Body of pancreas (tissue), 4 donors: ENCODE data around the gene CRYM. TPM values are rescaled to one million over a fixed set of nuclear protein-coding genes. Genes with fewer than 3 reads are reported as not detected.

Source experiments
- ATAC-seq: fragments of 150-250 bp; one replicate; pipeline ENCODE4 v1.9.1; 2016
- DNase-seq, 4 donors: peaks; one replicate each; pipeline ENCODE4 v3.0.0-alpha.2; 2019
- H3K27ac ChIP-seq, 4 donors: fragments of 200-600 bp; sonication (generic); 1 replicate in 3 of 4; 2 replicates in 1 of 4; pipeline versions ENCODE4 v1.5.1 to v1.6.1; 2016 to 2019; ENCODE audit warnings: mild to moderate bottlenecking in 1 of 4, mixed read lengths in 1 of 4, moderate library complexity in 1 of 4
- H3K27me3 ChIP-seq, 2 donors: fragments of 200-600 bp; sonication (generic); one replicate each; pipeline ENCODE4 v1.6.0; 2016; ENCODE audit warnings: mild to moderate bottlenecking in 1 of 2
- H3K36me3 ChIP-seq, 2 donors: fragments of 200-600 bp; sonication (generic); replicated peaks in 1 of 2; 2 replicates each; pipeline ENCODE4 v1.5.1; 2016; ENCODE audit warnings: low read depth in 2 of 2; ENCODE audit not compliant: insufficient read depth in 1 of 2
- H3K4me1 ChIP-seq: fragments of 200-600 bp; sonication (generic); one replicate; pipeline ENCODE4 v1.6.0; 2016
- H3K4me3 ChIP-seq, 2 donors: fragments of 200-600 bp; sonication (generic); 1 replicate in 1 of 2; 2 replicates in 1 of 2; pipeline ENCODE4 v1.5.1; 2016 to 2019
- H3K9me3 ChIP-seq, 3 donors: fragments of 200-600 bp; sonication (generic); 1 replicate in 2 of 3; 2 replicates in 1 of 3; pipeline ENCODE4 v1.5.1; 2016
- POLR2A ChIP-seq, 3 donors: fragments of 450-650 bp; IDR thresholded peaks; one replicate each; pipeline ENCODE4 v1.6.1; 2016; ENCODE audit warnings: antibody characterized with exemption in 3 of 3, mild to moderate bottlenecking in 2 of 3
- WGBS, 2 donors: methylation state at CpG; one replicate each; pipeline ENCODE4 v1.1.5; 2017; 5-methylcytosine and 5-hydroxymethylcytosine counted together
- intact Hi-C: fragments of 100-400 bp; cut with DNase I; formaldehyde crosslinking; loops from one replicate; pipeline ENCODE4 v1.15.1; 2023
- total RNA-seq, 2 donors: library from RNA; depleted of rRNA; stranded (reverse); fragments of >200 nt; gene quantifications; one replicate each; pipeline ENCODE4 v1.1.0, GENCODE V29; 2016
- TF ChIP-seq, protein P1 (sequence below), 7 experiments: fragments of 450-650 bp in 4 of 7; fragments of 200-600 bp in 3 of 7; sonication (generic) in 3 of 7; IDR thresholded peaks; one replicate each; pipeline ENCODE4 v1.5.1; 2016 to 2019; ENCODE audit warnings: antibody characterized with exemption in 7 of 7

The CRYM gene
- total RNA-seq, 2 donors from 2014 or later: 0.78 TPM; not detected in 1

GRCh38 chr16:21279501-21279900 is 1.4 kb upstream of the CRYM start:
- H3K27me3 ChIP-seq: peaks cover 0 to 10% of the 10 kb centered on the region in 2 donors
- no peak for ATAC-seq
- H3K9me3 ChIP-seq: no peaks in the 10 kb centered on the region
- H3K4me3 ChIP-seq: no peak overlapping the region
- no peak overlapping the region for H3K27ac ChIP-seq
- intact Hi-C loops: no loop called here
- no peaks in the 10 kb centered on the region for H3K36me3 ChIP-seq
- TF ChIP-seq, protein P1, sequence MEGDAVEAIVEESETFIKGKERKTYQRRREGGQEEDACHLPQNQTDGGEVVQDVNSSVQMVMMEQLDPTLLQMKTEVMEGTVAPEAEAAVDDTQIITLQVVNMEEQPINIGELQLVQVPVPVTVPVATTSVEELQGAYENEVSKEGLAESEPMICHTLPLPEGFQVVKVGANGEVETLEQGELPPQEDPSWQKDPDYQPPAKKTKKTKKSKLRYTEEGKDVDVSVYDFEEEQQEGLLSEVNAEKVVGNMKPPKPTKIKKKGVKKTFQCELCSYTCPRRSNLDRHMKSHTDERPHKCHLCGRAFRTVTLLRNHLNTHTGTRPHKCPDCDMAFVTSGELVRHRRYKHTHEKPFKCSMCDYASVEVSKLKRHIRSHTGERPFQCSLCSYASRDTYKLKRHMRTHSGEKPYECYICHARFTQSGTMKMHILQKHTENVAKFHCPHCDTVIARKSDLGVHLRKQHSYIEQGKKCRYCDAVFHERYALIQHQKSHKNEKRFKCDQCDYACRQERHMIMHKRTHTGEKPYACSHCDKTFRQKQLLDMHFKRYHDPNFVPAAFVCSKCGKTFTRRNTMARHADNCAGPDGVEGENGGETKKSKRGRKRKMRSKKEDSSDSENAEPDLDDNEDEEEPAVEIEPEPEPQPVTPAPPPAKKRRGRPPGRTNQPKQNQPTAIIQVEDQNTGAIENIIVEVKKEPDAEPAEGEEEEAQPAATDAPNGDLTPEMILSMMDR (IDR thresholded peaks at IDR 0.05): no peak
- no peak for TF ChIP-seq POLR2A (IDR thresholded peaks at IDR 0.05)
- WGBS, 2 donors: 59 to 72% methylated on average over 2 of the region's 2 CpGs
- peaks cover 18% of the 10 kb centered on the region for H3K4me1 ChIP-seq
- no peak for DNase-seq

GRCh38 chr16:21277045-21277926 is 804 bp downstream of the CRYM start:
- Histone ChIP-seq H3K9me3 (no peaks in the 10 kb centered on the region), H3K4me1 (peaks cover 11% of the 10 kb centered on the region), H3K4me3 (no peak overlapping the region), H3K27me3 (peaks cover 0 to 6% of the 10 kb centered on the region in 2 donors), H3K27ac (no peak overlapping the region), H3K36me3 (no peaks in the 10 kb centered on the region)
- WGBS, 2 donors: 63 to 68% methylated on average over 17 of the region's 17 CpGs
- intact Hi-C loops: no loop called here
- DNase-seq (no peak), ATAC-seq (no peak)
- TF ChIP-seq, protein P1 (IDR thresholded peaks at IDR 0.05): no peak
- TF ChIP-seq POLR2A (IDR thresholded peaks at IDR 0.05): no peak

GRCh38 chr16:21276090-21276489 is 2.0 kb downstream of the CRYM start:
- TF ChIP-seq POLR2A (IDR thresholded peaks at IDR 0.05): no peak
- TF ChIP-seq, protein P1 (IDR thresholded peaks at IDR 0.05): no peak
- intact Hi-C loops: no loop called here
- Histone ChIP-seq H3K9me3 (no peaks in the 10 kb centered on the region), H3K4me1 (peaks cover 11% of the 10 kb centered on the region), H3K27ac (no peak overlapping the region), H3K27me3 (peaks cover 0 to 6% of the 10 kb centered on the region in 2 donors), H3K4me3 (no peak overlapping the region), H3K36me3 (no peaks in the 10 kb centered on the region)
- WGBS, 2 donors: 73 to 75% methylated on average over 9 of the region's 9 CpGs
- ATAC-seq: no peak
- no peak for DNase-seq

GRCh38 chr16:21275529-21275928 is 2.6 kb downstream of the CRYM start:
- Histone ChIP-seq H3K4me1 (peaks cover 11% of the 10 kb centered on the region), H3K9me3 (no peaks in the 10 kb centered on the region), H3K27ac (peak overlapping the region in 1 of 4 donors; percentile 5), H3K36me3 (no peaks in the 10 kb centered on the region), H3K4me3 (no peak overlapping the region), H3K27me3 (peaks cover 0 to 6% of the 10 kb centered on the region in 2 donors)
- DNase-seq (no peak), ATAC-seq (no peak)
- TF ChIP-seq, protein P1 (IDR thresholded peaks at IDR 0.05): no peak
- no peak for TF ChIP-seq POLR2A (IDR thresholded peaks at IDR 0.05)
- intact Hi-C loops: no loop called here
- WGBS, 2 donors: 23 to 36% methylated on average over 3 of the region's 3 CpGs
